ENCODE measurements around the gene GPRASP2. TPM values are rescaled to one million over a fixed set of nuclear protein-coding genes. Genes with fewer than 3 reads are reported as not detected.
A peak's percentile ranks its signal among the peaks of the same experiment; 100 is the strongest.

GPRASP2 gene
- total RNA-seq, 1 experiment from 2014 or later, result 6.2 TPM

DNA sequence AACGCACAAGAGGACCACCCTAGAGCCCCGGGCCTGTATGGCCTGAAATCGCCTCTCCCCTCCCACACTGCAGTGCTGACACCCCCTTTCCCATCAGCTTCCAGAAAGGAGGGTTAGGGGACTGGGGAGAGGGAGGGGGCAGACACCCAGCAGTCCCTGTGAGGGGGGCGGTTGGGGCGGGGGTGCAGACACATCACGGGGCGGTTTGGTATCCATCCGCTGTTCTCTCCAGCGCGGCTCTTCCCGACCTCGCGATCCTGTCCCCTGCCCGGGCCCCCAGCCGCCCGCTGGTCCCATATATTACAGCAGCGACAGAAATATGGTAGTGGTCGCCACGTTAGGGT is 404 bp upstream of the GPRASP2 start:
- TF ChIP-seq, protein P1, sequence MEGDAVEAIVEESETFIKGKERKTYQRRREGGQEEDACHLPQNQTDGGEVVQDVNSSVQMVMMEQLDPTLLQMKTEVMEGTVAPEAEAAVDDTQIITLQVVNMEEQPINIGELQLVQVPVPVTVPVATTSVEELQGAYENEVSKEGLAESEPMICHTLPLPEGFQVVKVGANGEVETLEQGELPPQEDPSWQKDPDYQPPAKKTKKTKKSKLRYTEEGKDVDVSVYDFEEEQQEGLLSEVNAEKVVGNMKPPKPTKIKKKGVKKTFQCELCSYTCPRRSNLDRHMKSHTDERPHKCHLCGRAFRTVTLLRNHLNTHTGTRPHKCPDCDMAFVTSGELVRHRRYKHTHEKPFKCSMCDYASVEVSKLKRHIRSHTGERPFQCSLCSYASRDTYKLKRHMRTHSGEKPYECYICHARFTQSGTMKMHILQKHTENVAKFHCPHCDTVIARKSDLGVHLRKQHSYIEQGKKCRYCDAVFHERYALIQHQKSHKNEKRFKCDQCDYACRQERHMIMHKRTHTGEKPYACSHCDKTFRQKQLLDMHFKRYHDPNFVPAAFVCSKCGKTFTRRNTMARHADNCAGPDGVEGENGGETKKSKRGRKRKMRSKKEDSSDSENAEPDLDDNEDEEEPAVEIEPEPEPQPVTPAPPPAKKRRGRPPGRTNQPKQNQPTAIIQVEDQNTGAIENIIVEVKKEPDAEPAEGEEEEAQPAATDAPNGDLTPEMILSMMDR (conservative IDR thresholded peaks at IDR 0.05), result no peak
- TF ChIP-seq EZH2 (IDR thresholded peaks at IDR 0.05; ENCODE audit: low read depth), result no peak
- Histone ChIP-seq H3K4me2 (peak overlapping the region; percentile 84; the same call in 1 of the 2 replicates), H3K27ac (no peak overlapping the region), H3K9me3 (ENCODE audit: insufficient read depth, low read depth) (no peaks in the 10 kb centered on the region), H3K36me3 (ENCODE audit: low read depth) (no peaks in the 10 kb centered on the region), H3K4me3 (peak overlapping the region; percentile 65; the same call in 1 of the 2 replicates), H3K4me1 (replicated peaks; ENCODE audit: insufficient read depth) (no peaks in the 10 kb centered on the region), H3K79me2 (ENCODE audit: low read depth) (no peaks in the 10 kb centered on the region), H3K9me2 (ENCODE audit: insufficient read depth) (no peaks in the 10 kb centered on the region), H4K20me1 (ENCODE audit: insufficient read depth) (no peaks in the 10 kb centered on the region), H2AFZ (no peak overlapping the region), H3K27me3 (ENCODE audit: insufficient read depth, low read depth) (no peaks in the 10 kb centered on the region), H3F3A (ENCODE audit: insufficient read depth, low read depth) (no peaks in the 10 kb centered on the region)
- DNase-seq, result no peak
- intact Hi-C loops (cut with micrococcal nuclease; ENCODE audit: unreplicated experiment), result no loop called here
- BruUV-seq (replicated peaks), result no TSS peak
- POLR2A ChIA-PET (ENCODE audit: unreplicated experiment), result interaction anchor here (0.6 kb wide), 1 partner anchor 200 kb away, joined by 20 read pairs; no protein-coding TSS in a partner anchor
- CTCF ChIA-PET, result no interaction called here

DNA sequence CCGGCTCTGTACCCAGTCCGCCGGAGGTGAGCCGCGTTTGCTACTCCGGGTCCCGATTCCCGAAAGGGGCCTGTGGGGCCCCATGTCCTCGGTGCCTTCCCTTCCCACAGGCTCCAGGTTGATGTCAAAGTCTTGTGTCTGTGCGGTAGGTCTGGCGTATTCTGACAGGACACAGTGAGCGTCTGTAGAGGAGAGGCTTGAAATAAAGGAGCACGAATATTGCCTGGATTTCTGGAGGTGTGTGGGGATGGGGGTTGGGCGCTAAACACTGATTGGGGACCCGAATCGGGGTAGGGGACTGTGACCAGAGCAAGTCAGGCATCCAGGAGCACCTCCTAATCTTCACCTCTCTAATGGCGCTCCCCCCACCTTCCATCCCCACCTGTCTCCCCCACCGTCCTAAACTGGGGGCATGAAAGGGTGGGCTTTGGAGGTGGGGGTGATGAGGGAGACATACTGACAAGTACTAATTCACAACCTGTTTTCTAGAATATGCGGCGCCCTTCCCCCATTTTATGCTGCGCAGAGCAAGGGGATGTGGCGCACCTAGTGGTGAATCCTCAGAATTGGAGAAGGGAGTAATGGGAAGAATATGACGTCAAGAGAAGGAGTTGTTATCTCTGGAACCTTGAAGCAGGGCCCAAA is 855 bp downstream of the GPRASP2 start:
- no peaks in the 10 kb centered on the region for H3K4me1 ChIP-seq (replicated peaks; ENCODE audit: insufficient read depth)
- H3K9me3 ChIP-seq (ENCODE audit: insufficient read depth, low read depth), result no peaks in the 10 kb centered on the region
- H3F3A ChIP-seq (ENCODE audit: insufficient read depth, low read depth), result no peaks in the 10 kb centered on the region
- no peaks in the 10 kb centered on the region for H4K20me1 ChIP-seq (ENCODE audit: insufficient read depth)
- DNase-seq, result peak; percentile 31 to 40
- no peak for TF ChIP-seq EZH2 (IDR thresholded peaks at IDR 0.05; ENCODE audit: low read depth)
- TF ChIP-seq, protein P1 (conservative IDR thresholded peaks at IDR 0.05), result peak; percentile 69
- POLR2A ChIA-PET (ENCODE audit: unreplicated experiment), result no interaction called here
- no peak overlapping the region for H3K27ac ChIP-seq
- H3K4me2 ChIP-seq, result peak overlapping the region; percentile 84
- CTCF ChIA-PET, result no interaction called here
- intact Hi-C loops (cut with micrococcal nuclease; ENCODE audit: unreplicated experiment), result no loop called here
- H3K9me2 ChIP-seq (ENCODE audit: insufficient read depth), result no peaks in the 10 kb centered on the region
- H2AFZ ChIP-seq, result peak overlapping the region; percentile 86
- no peaks in the 10 kb centered on the region for H3K27me3 ChIP-seq (ENCODE audit: insufficient read depth, low read depth)
- peak overlapping the region; percentile 65 for H3K4me3 ChIP-seq
- no peaks in the 10 kb centered on the region for H3K36me3 ChIP-seq (ENCODE audit: low read depth)
- H3K79me2 ChIP-seq (ENCODE audit: low read depth), result no peaks in the 10 kb centered on the region
- no TSS peak for BruUV-seq (replicated peaks)

DNA sequence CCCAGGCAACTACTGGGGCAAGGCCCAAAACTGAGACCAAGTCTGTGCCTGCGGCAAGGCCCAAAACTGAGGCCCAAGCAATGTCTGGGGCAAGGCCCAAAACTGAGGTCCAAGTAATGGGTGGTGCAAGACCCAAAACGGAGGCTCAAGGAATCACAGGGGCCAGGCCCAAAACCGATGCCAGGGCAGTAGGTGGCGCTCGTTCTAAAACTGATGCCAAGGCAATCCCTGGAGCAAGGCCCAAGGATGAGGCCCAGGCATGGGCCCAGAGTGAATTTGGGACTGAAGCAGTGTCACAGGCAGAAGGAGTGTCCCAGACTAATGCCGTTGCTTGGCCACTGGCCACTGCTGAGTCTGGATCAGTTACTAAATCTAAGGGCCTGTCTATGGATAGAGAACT is 2.7 kb downstream of the GPRASP2 start:
- POLR2A ChIA-PET (ENCODE audit: unreplicated experiment), result no interaction called here
- TF ChIP-seq, protein P1 (conservative IDR thresholded peaks at IDR 0.05), result no peak
- no peak for TF ChIP-seq EZH2 (IDR thresholded peaks at IDR 0.05; ENCODE audit: low read depth)

More for the DNA sequence above, 2.7 kb downstream of the GPRASP2 start:
- no peak overlapping the region for H3K4me3 ChIP-seq
- intact Hi-C loops (cut with micrococcal nuclease; ENCODE audit: unreplicated experiment), result no loop called here
- H3K27me3 ChIP-seq (ENCODE audit: insufficient read depth, low read depth), result no peaks in the 10 kb centered on the region
- no peaks in the 10 kb centered on the region for H3K36me3 ChIP-seq (ENCODE audit: low read depth)
- H4K20me1 ChIP-seq (ENCODE audit: insufficient read depth), result no peaks in the 10 kb centered on the region
- H3F3A ChIP-seq (ENCODE audit: insufficient read depth, low read depth), result no peaks in the 10 kb centered on the region
- DNase-seq, result no peak
- H3K4me1 ChIP-seq (replicated peaks; ENCODE audit: insufficient read depth), result no peaks in the 10 kb centered on the region
- no peak overlapping the region for H2AFZ ChIP-seq
- H3K9me2 ChIP-seq (ENCODE audit: insufficient read depth), result no peaks in the 10 kb centered on the region
- BruUV-seq (replicated peaks), result no TSS peak
- H3K79me2 ChIP-seq (ENCODE audit: low read depth), result no peaks in the 10 kb centered on the region
- H3K9me3 ChIP-seq (ENCODE audit: insufficient read depth, low read depth), result no peaks in the 10 kb centered on the region
- CTCF ChIA-PET, result no interaction called here
- H3K4me2 ChIP-seq, result no peak overlapping the region
- H3K27ac ChIP-seq, result no peak overlapping the region
